ENCODE data around the gene KCNJ9. TPM values are rescaled to one million over a fixed set of nuclear protein-coding genes. Genes with fewer than 3 reads are reported as not detected.

KCNJ9 gene
- total RNA-seq, 1 donor from 2014 or later: under 0.01 TPM

- no peak for FAIRE-seq
- H3K36me3 ChIP-seq (ENCODE audit: control insufficient read depth, insufficient read depth, low read length): no peaks in the 10 kb centered on the region
- peaks cover 28% of the 10 kb centered on the region for H3K27me3 ChIP-seq (ENCODE audit: control insufficient read depth, insufficient read depth, low read length)
- no peak for TF ChIP-seq CTCF (IDR thresholded peaks at IDR 0.05; ENCODE audit: insufficient read depth, low read length, severe bottlenecking)
- DNase-seq (ENCODE audit: low read depth): no peak
- peak within 1 kb of the TSS; percentile 21 for H3K4me3 ChIP-seq (ENCODE audit: low read depth, low read length)
These were observed 11.7 kb upstream of the KCNJ9 start, which contains the start of gene KCNJ10 for GRCh38 chr1:160069460-160070231. KCNJ10 (minus strand) TSS chr1:160070160; CDS start chr1:160042532, 27,628 bp downstream.

GRCh38 chr1:160070243-160071163 is 10.8 kb upstream of the KCNJ9 start:
- Histone ChIP-seq H3K36me3 (ENCODE audit: control insufficient read depth, insufficient read depth, low read length) (no peaks in the 10 kb centered on the region), H3K27me3 (ENCODE audit: control insufficient read depth, insufficient read depth, low read length) (peaks cover 27% of the 10 kb centered on the region), H3K4me3 (ENCODE audit: low read depth, low read length) (peak overlapping the region; percentile 21)
- peak; percentile 29 for DNase-seq (ENCODE audit: low read depth)
- no peak for TF ChIP-seq CTCF (IDR thresholded peaks at IDR 0.05; ENCODE audit: insufficient read depth, low read length, severe bottlenecking)
- no peak for FAIRE-seq

GRCh38 chr1:160071289-160071688 is 10.0 kb upstream of the KCNJ9 start:
- DNase-seq (ENCODE audit: low read depth) (no peak), FAIRE-seq (no peak)
- no peak for TF ChIP-seq CTCF (IDR thresholded peaks at IDR 0.05; ENCODE audit: insufficient read depth, low read length, severe bottlenecking)
- Histone ChIP-seq H3K36me3 (ENCODE audit: control insufficient read depth, insufficient read depth, low read length) (no peaks in the 10 kb centered on the region), H3K27me3 (ENCODE audit: control insufficient read depth, insufficient read depth, low read length) (peaks cover 27% of the 10 kb centered on the region), H3K4me3 (ENCODE audit: low read depth, low read length) (no peak overlapping the region)

- DNase-seq (ENCODE audit: low read depth) (no peak), FAIRE-seq (no peak)
- no peak for TF ChIP-seq CTCF (IDR thresholded peaks at IDR 0.05; ENCODE audit: insufficient read depth, low read length, severe bottlenecking)
- Histone ChIP-seq H3K36me3 (ENCODE audit: control insufficient read depth, insufficient read depth, low read length) (no peaks in the 10 kb centered on the region), H3K4me3 (ENCODE audit: low read depth, low read length) (no peak overlapping the region), H3K27me3 (ENCODE audit: control insufficient read depth, insufficient read depth, low read length) (peaks cover 9% of the 10 kb centered on the region)
These were observed 6.5 kb upstream of the KCNJ9 start for GRCh38 chr1:160074865-160075264.

GRCh38 chr1:160075836-160076235 is 5.5 kb upstream of the KCNJ9 start:
- TF ChIP-seq CTCF (IDR thresholded peaks at IDR 0.05; ENCODE audit: insufficient read depth, low read length, severe bottlenecking): no peak
- Histone ChIP-seq H3K4me3 (ENCODE audit: low read depth, low read length) (no peak overlapping the region), H3K36me3 (ENCODE audit: control insufficient read depth, insufficient read depth, low read length) (no peaks in the 10 kb centered on the region), H3K27me3 (ENCODE audit: control insufficient read depth, insufficient read depth, low read length) (peaks cover 9% of the 10 kb centered on the region)
- no peak for DNase-seq (ENCODE audit: low read depth)
- no peak for FAIRE-seq

All from bronchial epithelial cell (primary cell).